H1 (cell line): Measurements from ENCODE around the gene RCAN2. TPM values are rescaled to one million over a fixed set of nuclear protein-coding genes. Genes with fewer than 3 reads are reported as not detected.

Experiments used
- CTCF ChIA-PET: fragments of 300-600 bp; sonication (Branson Sonifier 250); formaldehyde crosslinking; loops from one replicate; lab custom pipeline; 2021; ENCODE audit not compliant: partially characterized antibody; lab: Charles Lee
- POLR2A ChIA-PET: fragments of 300-600 bp; sonication (Branson Sonifier 250); formaldehyde crosslinking; loops from one replicate; lab custom pipeline; 2021; ENCODE audit warnings: inconsistent platforms; ENCODE audit not compliant: partially characterized antibody; lab: Charles Lee
- DNase-seq, 2 experiments: peaks; one replicate each; pipeline versions ENCODE4 v3.0.0 to v3.0.0-alpha.2; 2010 to 2022; ENCODE audit warnings: low spot score in 2 of 2, low read depth in 1 of 2, mixed read lengths in 1 of 2
- FAIRE-seq: peaks from 2 replicates; lab custom pipeline; 2011; peaks lifted over from hg19 to GRCh38; lab: Jason Lieb, UNC
- H2AFZ ChIP-seq: 2 replicates; pipeline ENCODE4 v1.8.1; 2012; ENCODE audit warnings: low read length, inconsistent platforms
- H2AK5ac ChIP-seq: 2 replicates; pipeline ENCODE4 v1.6.1; 2013; ENCODE audit warnings: low read depth, low read length
- H2BK120ac ChIP-seq: replicated peaks from 2 replicates; pipeline ENCODE3; 2013; ENCODE audit warnings: low read depth, low read length, inconsistent platforms
- H2BK12ac ChIP-seq: 2 replicates; pipeline ENCODE4 v1.6.1; 2013; ENCODE audit warnings: low read depth, low read length
- H2BK15ac ChIP-seq: 2 replicates; pipeline ENCODE4 v1.6.1; 2013; ENCODE audit warnings: low read length
- H2BK20ac ChIP-seq: 2 replicates; pipeline ENCODE4 v1.6.1; 2013; ENCODE audit warnings: low read length
- H2BK5ac ChIP-seq: 2 replicates; pipeline ENCODE4 v1.6.1; 2013; ENCODE audit warnings: low read depth, low read length
- H3K14ac ChIP-seq: 2 replicates; pipeline ENCODE4 v1.6.1; 2013; ENCODE audit warnings: inconsistent platforms; ENCODE audit not compliant: insufficient read length
- H3K18ac ChIP-seq: 2 replicates; pipeline ENCODE4 v1.6.1; 2013; ENCODE audit warnings: low read length; ENCODE audit errors: extremely low read depth
- H3K23ac ChIP-seq: 2 replicates; pipeline ENCODE4 v1.6.1; 2013; ENCODE audit warnings: inconsistent platforms; ENCODE audit not compliant: insufficient read length
- H3K23me2 ChIP-seq: 2 replicates; pipeline ENCODE4 v1.6.1; 2013; ENCODE audit warnings: low read depth, low read length
- H3K27ac ChIP-seq: 2 replicates; pipeline ENCODE4 v1.6.1; 2011; ENCODE audit warnings: low read depth, low read length, inconsistent platforms
- H3K27me3 ChIP-seq, 4 experiments: replicated peaks in 1 of 4; 1 replicate in 1 of 4; 2 replicates in 3 of 4; pipeline versions ENCODE4 v1.6.1 to v1.8.1; 2011 to 2013; ENCODE audit warnings: low read length in 3 of 4, mild to moderate bottlenecking in 3 of 4, inconsistent platforms in 2 of 4, mixed read lengths in 2 of 4, moderate library complexity in 1 of 4; ENCODE audit not compliant: control insufficient read depth in 3 of 4, insufficient read depth in 3 of 4; ENCODE audit errors: extremely low read depth in 1 of 4
- H3K36me3 ChIP-seq, 4 experiments: 2 replicates each; pipeline versions ENCODE4 v1.6.1 to v1.8.1; 2011 to 2013; ENCODE audit warnings: mild to moderate bottlenecking in 4 of 4, low read length in 3 of 4, moderate library complexity in 2 of 4, control low read depth in 1 of 4, inconsistent platforms in 1 of 4; ENCODE audit not compliant: insufficient read depth in 4 of 4, control insufficient read depth in 2 of 4
- H3K4ac ChIP-seq: replicated peaks from 2 replicates; pipeline ENCODE3; 2013; ENCODE audit warnings: low read length, low read depth, mixed read lengths, inconsistent platforms; ENCODE audit not compliant: insufficient read length
- H3K4me1 ChIP-seq, 4 experiments: replicated peaks in 1 of 4; 1 replicate in 1 of 4; 2 replicates in 3 of 4; pipeline versions ENCODE4 v1.6.1 to v1.8.1; 2011 to 2013; ENCODE audit warnings: low read length in 3 of 4, inconsistent platforms in 2 of 4, mixed read lengths in 1 of 4; ENCODE audit not compliant: insufficient read depth in 4 of 4, control insufficient read depth in 3 of 4
- H3K4me2 ChIP-seq, 2 experiments: 2 replicates each; pipeline versions ENCODE4 v1.6.1 to v1.8.1; 2011 to 2013; ENCODE audit warnings: low read depth in 2 of 2, low read length in 2 of 2, control low read depth in 1 of 2, inconsistent platforms in 1 of 2, mild to moderate bottlenecking in 1 of 2; ENCODE audit not compliant: insufficient read depth in 1 of 2
- H3K4me3 ChIP-seq, 4 experiments: fragments of 200-600, 300-600 bp in 1 of 4; sonication (generic), shearing (Covaris generic), sonication (Bioruptor Twin) in 1 of 4; 2 replicates each; pipeline versions ENCODE4 v1.5.1 to v1.8.1; 2011 to 2016; ENCODE audit warnings: low read length in 4 of 4, low read depth in 3 of 4, control low read depth in 2 of 4, inconsistent platforms in 2 of 4, mild to moderate bottlenecking in 2 of 4, mixed read lengths in 1 of 4, moderate library complexity in 1 of 4; ENCODE audit not compliant: insufficient read depth in 2 of 4; ENCODE audit errors: extremely low read depth in 1 of 4
- H3K56ac ChIP-seq: replicated peaks from 2 replicates; pipeline ENCODE3; 2013; ENCODE audit warnings: low read depth, mild to moderate bottlenecking, mixed read lengths, low read length, inconsistent platforms; ENCODE audit not compliant: insufficient read length
- H3K79me1 ChIP-seq: 2 replicates; pipeline ENCODE4 v1.6.1; 2013; ENCODE audit warnings: low read depth, low read length, control low read depth
- H3K79me2 ChIP-seq, 2 experiments: 2 replicates each; pipeline versions ENCODE4 v1.6.1 to v1.8.1; 2012 to 2013; ENCODE audit warnings: low read length in 2 of 2, mild to moderate bottlenecking in 2 of 2, inconsistent platforms in 1 of 2; ENCODE audit not compliant: insufficient read depth in 2 of 2, control insufficient read depth in 1 of 2
- H3K9ac ChIP-seq, 4 experiments: replicated peaks in 1 of 4; 1 replicate in 1 of 4; 2 replicates in 3 of 4; pipeline versions ENCODE4 v1.6.1 to v1.8.1; 2011 to 2013; ENCODE audit warnings: low read depth in 3 of 4, low read length in 3 of 4, control low read depth in 2 of 4, mild to moderate bottlenecking in 2 of 4, moderate library complexity in 2 of 4, inconsistent platforms in 1 of 4; ENCODE audit errors: extremely low read depth in 1 of 4
- H3K9me3 ChIP-seq, 2 experiments: 2 replicates each; pipeline versions ENCODE4 v1.6.1 to v1.8.1; 2012 to 2013; ENCODE audit warnings: mild to moderate bottlenecking in 2 of 2, moderate library complexity in 2 of 2, control low read depth in 1 of 2, inconsistent platforms in 1 of 2, low read depth in 1 of 2, low read length in 1 of 2, mixed read lengths in 1 of 2; ENCODE audit not compliant: insufficient read depth in 2 of 2
- H4K20me1 ChIP-seq, 2 experiments: replicated peaks in 1 of 2; 2 replicates each; pipeline versions ENCODE3 to v1.8.1; 2011 to 2013; ENCODE audit warnings: inconsistent platforms in 2 of 2, low read length in 2 of 2, mild to moderate bottlenecking in 1 of 2; ENCODE audit not compliant: insufficient read depth in 2 of 2, control insufficient read depth in 1 of 2
- H4K5ac ChIP-seq: 2 replicates; pipeline ENCODE4 v1.6.1; 2013; ENCODE audit warnings: low read length, low read depth, mixed read lengths, inconsistent platforms; ENCODE audit not compliant: insufficient read length
- H4K8ac ChIP-seq: 2 replicates; pipeline ENCODE4 v1.8.0; 2013; ENCODE audit warnings: mild to moderate bottlenecking, moderate library complexity, low read length, inconsistent platforms; ENCODE audit not compliant: insufficient read depth; ENCODE audit errors: extremely low read depth
- H4K91ac ChIP-seq: replicated peaks from 2 replicates; pipeline ENCODE3; 2013; ENCODE audit warnings: low read length, mixed read lengths, inconsistent platforms; ENCODE audit not compliant: insufficient read length
- CHD1 ChIP-seq: IDR thresholded peaks from 2 replicates; pipeline ENCODE4 v1.6.1; 2012; ENCODE audit warnings: low read depth, low read length, improper control_type of control experiment
- JUN ChIP-seq: IDR thresholded peaks from 2 replicates; pipeline ENCODE4 v1.6.1; 2011; ENCODE audit warnings: low read depth, mild to moderate bottlenecking, improper control_type of control experiment, low read length
- USF2 ChIP-seq: IDR thresholded peaks from 2 replicates; pipeline ENCODE4 v1.6.1; 2011; ENCODE audit warnings: low read length, improper control_type of control experiment
- polyA plus RNA-seq, 7 experiments: library from polyadenylated mRNA; depleted of rRNA in 3 of 7; stranded (reverse) in 5 of 7; unstranded in 2 of 7; fragments of >200 nt in 5 of 7; fragments of 200-250 nt in 2 of 7; gene quantifications; 1 replicate in 5 of 7; 2 replicates in 1 of 7; 4 replicates in 1 of 7; pipeline versions ENCODE4 v1.2.1 to v1.2.3, GENCODE V29; 2011 to 2013; ENCODE audit warnings: missing spikeins in 2 of 7, mixed read lengths in 2 of 7
- total RNA-seq: library from RNA; stranded (reverse); fragmentation: NEBNext Ultra II Directional; extraction: Animal tissue kit (Norgen Biotek cat#: 25700); gene quantifications from 2 replicates; pipeline ENCODE4 v1.2.1, GENCODE V29; 2021

RCAN2 gene
- total and polyA plus RNA-seq, 2 of the 8 experiments (the other 6 are each of a cell fraction or from before 2014, with no cell fraction given), result 5.0 to 8.5 TPM

GRCh38 chr6:46219661-46220060, 271.6 kb downstream of the RCAN2 start:
- Histone ChIP-seq H3K9ac (no peak overlapping the region), H3K14ac (no peak overlapping the region), H3K79me1 (no peaks in the 10 kb centered on the region), H3K9me3 (no peaks in the 10 kb centered on the region), H3K4me3 (no peak overlapping the region), H4K5ac (no peak overlapping the region), H3K27ac (no peak overlapping the region), H3K23ac (no peak overlapping the region), H4K8ac (no peak overlapping the region), H2AFZ (no peak overlapping the region), H3K4me2 (no peak overlapping the region), H2BK15ac (no peak overlapping the region), H4K91ac (no peak overlapping the region), H3K56ac (no peak overlapping the region), H3K27me3 (peaks cover 0 to 6% (median 0%) of the 10 kb centered on the region in 4 experiments; a peak in 2 of 7 replicates), H3K18ac (no peak overlapping the region), H3K4me1 (no peaks in the 10 kb centered on the region), H2BK5ac (no peak overlapping the region), H3K79me2 (no peaks in the 10 kb centered on the region), H3K36me3 (no peaks in the 10 kb centered on the region), H2BK120ac (no peak overlapping the region), H4K20me1 (no peaks in the 10 kb centered on the region), H2BK20ac (no peak overlapping the region), H2BK12ac (no peak overlapping the region), H3K23me2 (no peaks in the 10 kb centered on the region), H2AK5ac (no peak overlapping the region), H3K4ac (no peak overlapping the region)
- DNase-seq, result no peak
- TF ChIP-seq JUN (no peak), USF2 (no peak), CHD1 (no peak)
- FAIRE-seq, result no peak
- POLR2A ChIA-PET, result no interaction called here
- CTCF ChIA-PET, result interaction anchor here (0.7 to 6.3 kb wide), 11 partner anchors 12 to 516 kb away, joined by 3 to 29 read pairs (median 4); no protein-coding TSS in a partner anchor
